VCaP (cell line): Measurements from ENCODE around the gene KLF6.

Source experiments
- H3K27ac ChIP-seq: fragments of 450-650 bp; 2 replicates; pipeline ENCODE4 v1.5.1; 2017
- TF ChIP-seq, protein P1 (sequence below): fragments of 450-650 bp; conservative IDR thresholded peaks from 2 replicates; pipeline ENCODE4 v1.5.1; 2017; ENCODE audit warnings: mild to moderate bottlenecking, moderate library complexity

KLF6 gene

DNA sequence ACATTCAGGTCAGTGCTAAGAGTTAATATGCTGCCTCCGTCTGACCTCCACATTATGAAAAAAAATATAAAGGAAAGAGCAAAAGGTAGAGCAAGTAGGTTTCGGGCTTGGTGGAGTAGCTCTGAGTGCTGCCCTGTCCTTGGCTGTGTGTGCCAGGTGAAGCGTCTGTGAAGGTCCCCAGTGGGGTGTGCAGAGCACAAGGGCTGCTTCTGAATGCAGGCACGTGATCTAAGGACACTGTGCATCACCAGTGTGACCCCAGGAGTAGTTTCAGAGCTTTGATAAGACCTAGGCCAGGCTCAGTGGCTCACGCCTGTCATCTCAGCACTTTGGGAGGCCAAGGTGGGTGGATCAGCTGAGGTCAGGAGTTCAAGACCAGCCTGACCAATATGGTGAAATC, 36.0 kb downstream of the KLF6 start:
- peak overlapping the region; percentile 40; the same call in 1 of the 2 replicates for H3K27ac ChIP-seq
- TF ChIP-seq, protein P1, sequence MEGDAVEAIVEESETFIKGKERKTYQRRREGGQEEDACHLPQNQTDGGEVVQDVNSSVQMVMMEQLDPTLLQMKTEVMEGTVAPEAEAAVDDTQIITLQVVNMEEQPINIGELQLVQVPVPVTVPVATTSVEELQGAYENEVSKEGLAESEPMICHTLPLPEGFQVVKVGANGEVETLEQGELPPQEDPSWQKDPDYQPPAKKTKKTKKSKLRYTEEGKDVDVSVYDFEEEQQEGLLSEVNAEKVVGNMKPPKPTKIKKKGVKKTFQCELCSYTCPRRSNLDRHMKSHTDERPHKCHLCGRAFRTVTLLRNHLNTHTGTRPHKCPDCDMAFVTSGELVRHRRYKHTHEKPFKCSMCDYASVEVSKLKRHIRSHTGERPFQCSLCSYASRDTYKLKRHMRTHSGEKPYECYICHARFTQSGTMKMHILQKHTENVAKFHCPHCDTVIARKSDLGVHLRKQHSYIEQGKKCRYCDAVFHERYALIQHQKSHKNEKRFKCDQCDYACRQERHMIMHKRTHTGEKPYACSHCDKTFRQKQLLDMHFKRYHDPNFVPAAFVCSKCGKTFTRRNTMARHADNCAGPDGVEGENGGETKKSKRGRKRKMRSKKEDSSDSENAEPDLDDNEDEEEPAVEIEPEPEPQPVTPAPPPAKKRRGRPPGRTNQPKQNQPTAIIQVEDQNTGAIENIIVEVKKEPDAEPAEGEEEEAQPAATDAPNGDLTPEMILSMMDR, result no peak

- TF ChIP-seq, protein P1, result no peak
Measured at GRCh38 chr10:3748484-3748883, 36.5 kb downstream of the KLF6 start.

GRCh38 chr10:3747984-3748383, 37.0 kb downstream of the KLF6 start:
- TF ChIP-seq, protein P1, result no peak
- peak overlapping the region; percentile 77 for H3K27ac ChIP-seq

More at GRCh38 chr10:3748484-3748883, 36.5 kb downstream of the KLF6 start:
- H3K27ac ChIP-seq, result peak overlapping the region; percentile 40

DNA sequence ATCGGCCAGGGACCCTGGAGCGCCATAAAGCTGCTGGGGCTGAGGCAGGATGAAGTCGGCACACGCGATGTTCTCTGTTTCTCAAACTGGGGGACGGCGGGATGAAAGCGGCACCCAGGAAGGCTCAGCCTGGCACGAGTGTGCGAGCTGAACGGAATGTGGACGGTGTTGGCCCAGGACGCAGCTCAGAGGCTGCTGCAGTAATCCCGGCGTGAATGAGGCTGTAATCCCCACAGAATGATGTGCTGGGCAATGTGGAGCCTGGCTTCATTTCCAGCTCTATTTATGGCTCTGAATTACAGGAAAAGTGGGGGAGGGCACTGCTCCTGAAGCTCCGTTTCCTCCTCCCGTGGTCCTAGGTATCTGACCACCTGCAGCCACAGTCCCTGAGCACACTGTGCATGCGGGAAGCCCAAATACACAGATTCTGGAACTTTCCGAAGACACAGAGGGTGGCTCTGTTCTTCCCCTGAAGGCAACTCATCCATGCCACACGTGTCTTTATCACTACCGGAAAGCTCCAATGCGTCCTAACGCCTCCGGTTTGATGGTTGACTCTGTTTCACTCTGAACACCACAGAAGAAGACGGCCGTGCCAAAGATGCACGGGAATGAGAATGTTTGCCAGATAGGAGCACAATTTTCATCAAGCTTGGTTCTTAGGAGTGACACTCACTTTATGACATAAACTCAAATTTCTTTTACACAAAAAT, 37.6 kb downstream of the KLF6 start:
- TF ChIP-seq, protein P1, result no peak
- H3K27ac ChIP-seq, result peak overlapping the region; percentile 77

- TF ChIP-seq, protein P1, result no peak
- H3K27ac ChIP-seq, result peak overlapping the region; percentile 77
Measured at GRCh38 chr10:3746634-3747033, 38.4 kb downstream of the KLF6 start.

DNA sequence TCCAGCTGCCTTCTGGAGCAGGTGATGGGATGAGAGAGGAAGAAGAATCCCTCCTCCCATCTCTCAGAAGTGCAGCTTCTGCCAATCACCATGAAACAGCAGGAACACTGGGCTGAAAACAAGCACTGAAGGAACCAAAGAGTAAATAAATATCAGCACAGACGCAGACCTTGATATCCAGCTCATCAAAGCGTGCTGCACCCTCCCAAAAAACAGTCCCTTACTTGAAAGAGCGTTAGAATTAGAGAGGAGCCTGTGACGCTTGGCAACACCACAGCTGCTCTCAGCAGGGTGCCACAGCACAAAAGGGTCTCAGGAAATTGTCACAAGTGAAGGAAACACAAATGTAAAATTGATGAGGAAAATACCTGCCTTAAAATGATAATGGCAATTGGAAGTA, 39.5 kb downstream of the KLF6 start:
- 0 out of 2 replicates have a peak overlapping the region, but pooled peaks have one; percentile 22 for H3K27ac ChIP-seq
- TF ChIP-seq, protein P1, result no peak

DNA sequence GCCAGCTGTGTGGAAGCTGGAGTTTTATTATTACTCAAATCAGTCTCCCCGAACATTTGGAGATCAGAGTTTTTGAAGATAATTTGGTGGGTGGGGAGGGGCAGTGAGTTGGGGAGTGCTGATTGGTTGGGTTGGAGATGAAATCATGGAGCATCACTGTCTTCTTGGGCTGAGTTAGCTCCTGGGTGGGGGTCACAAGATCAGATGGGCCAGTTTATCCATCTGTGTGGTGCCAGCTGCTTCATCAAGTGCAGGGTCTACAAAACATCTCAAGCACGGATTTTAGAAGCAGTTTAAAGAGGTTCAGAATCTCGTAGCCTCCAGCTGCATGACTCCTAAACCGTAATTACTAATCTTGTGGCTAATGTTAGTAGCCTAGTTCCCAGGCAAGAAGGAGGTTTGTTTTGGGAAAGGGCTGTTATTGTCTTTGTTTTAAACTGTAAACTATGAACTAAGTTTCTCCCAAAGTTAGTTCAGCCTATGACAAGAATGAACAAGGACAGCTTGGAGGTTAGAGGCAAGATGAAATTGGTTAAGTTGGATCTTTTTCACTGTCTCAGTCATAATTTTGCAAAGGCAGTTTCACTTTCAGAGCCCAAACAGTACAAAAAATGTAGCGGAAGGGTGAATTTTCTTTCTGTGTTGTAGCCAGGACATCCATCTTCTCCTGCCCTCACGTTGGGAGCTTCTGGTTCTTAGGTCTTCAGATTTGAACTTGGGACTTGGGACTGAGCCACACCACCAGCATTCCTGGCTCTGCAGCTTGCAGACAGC, 43.1 kb downstream of the KLF6 start:
- no peak overlapping the region for H3K27ac ChIP-seq
- TF ChIP-seq, protein P1, result no peak
